Liver (tissue), 9 donors: ENCODE data around the gene PLA2G4A. TPM values are rescaled to one million over a fixed set of nuclear protein-coding genes. Genes with fewer than 3 reads are reported as not detected.

Experiments used
- DNase-seq: peaks from one replicate; pipeline ENCODE4 v3.0.0-alpha.2; 2017; ENCODE audit warnings: low spot score
- H3K27ac ChIP-seq, 2 donors: one replicate each; pipeline ENCODE4 v1.7.0; 2013; ENCODE audit warnings: inconsistent platforms in 2 of 2, low read length in 2 of 2, control low read depth in 1 of 2, low read depth in 1 of 2, mild to moderate bottlenecking in 1 of 2
- H3K27me3 ChIP-seq, 4 donors: one replicate each; pipeline versions ENCODE4 v1.6.1 to v1.7.0; 2013; ENCODE audit warnings: low read length in 3 of 4, inconsistent platforms in 1 of 4, mild to moderate bottlenecking in 1 of 4, moderate library complexity in 1 of 4; ENCODE audit not compliant: control insufficient read depth in 4 of 4, insufficient read depth in 4 of 4
- H3K36me3 ChIP-seq, 4 donors: one replicate each; pipeline versions ENCODE4 v1.6.1 to v1.7.0; 2013; ENCODE audit warnings: low read length in 3 of 4, mild to moderate bottlenecking in 3 of 4, low read depth in 1 of 4, moderate library complexity in 1 of 4; ENCODE audit not compliant: control insufficient read depth in 4 of 4, insufficient read depth in 3 of 4
- H3K4me1 ChIP-seq, 4 donors: one replicate each; pipeline versions ENCODE4 v1.6.1 to v1.7.0; 2013; ENCODE audit warnings: low read length in 3 of 4, mild to moderate bottlenecking in 3 of 4, moderate library complexity in 1 of 4; ENCODE audit not compliant: control insufficient read depth in 4 of 4, insufficient read depth in 4 of 4
- H3K4me3 ChIP-seq, 3 donors: one replicate each; pipeline versions ENCODE4 v1.6.1 to v1.7.0; 2013; ENCODE audit warnings: low read length in 3 of 3, control low read depth in 1 of 3, low read depth in 1 of 3, mild to moderate bottlenecking in 1 of 3
- H3K9ac ChIP-seq, 2 donors: one replicate each; pipeline ENCODE4 v1.7.0; 2013; ENCODE audit warnings: low read length in 2 of 2, mild to moderate bottlenecking in 2 of 2, moderate library complexity in 2 of 2, control low read depth in 1 of 2, low read depth in 1 of 2
- H3K9me3 ChIP-seq, 4 donors: one replicate each; pipeline versions ENCODE4 v1.6.1 to v1.7.0; 2013; ENCODE audit warnings: low read length in 3 of 4; ENCODE audit not compliant: control insufficient read depth in 4 of 4
- ATF3 ChIP-seq: IDR thresholded peaks from 2 replicates; pipeline ENCODE4 v1.6.1; 2016; ENCODE audit warnings: antibody characterized with exemption
- CTCF ChIP-seq: fragments of 150-350 bp; IDR thresholded peaks from 2 replicates; pipeline ENCODE4 v1.5.1; 2017; ENCODE audit warnings: improper control_type of control experiment, low read depth, low read length; ENCODE audit not compliant: missing input control
- EGR1 ChIP-seq, 2 donors: IDR thresholded peaks; 2 replicates each; pipeline ENCODE4 v1.6.1; 2016 to 2018; ENCODE audit warnings: antibody characterized with exemption in 2 of 2, low read depth in 2 of 2
- FOXA1 ChIP-seq: IDR thresholded peaks from 2 replicates; pipeline ENCODE4 v1.6.1; 2016; ENCODE audit warnings: antibody characterized with exemption
- GABPA ChIP-seq, 2 donors: IDR thresholded peaks in 1 of 2; conservative IDR thresholded peaks in 1 of 2; 2 replicates each; pipeline ENCODE4 v1.6.1; 2016; ENCODE audit warnings: antibody characterized with exemption in 2 of 2, mild to moderate bottlenecking in 1 of 2, moderate library complexity in 1 of 2
- HNF4A ChIP-seq, 2 donors: conservative IDR thresholded peaks; 2 replicates each; pipeline ENCODE4 v1.6.1; 2016; ENCODE audit warnings: antibody characterized with exemption in 2 of 2, mild to moderate bottlenecking in 2 of 2
- HNF4G ChIP-seq: IDR thresholded peaks from 2 replicates; pipeline ENCODE4 v1.6.1; 2016; ENCODE audit warnings: antibody characterized with exemption
- JUND ChIP-seq, 2 donors: IDR thresholded peaks; 2 replicates each; pipeline ENCODE4 v1.6.1; 2016; ENCODE audit warnings: antibody characterized with exemption in 2 of 2
- MAX ChIP-seq: IDR thresholded peaks from 2 replicates; pipeline ENCODE4 v1.6.1; 2016; ENCODE audit warnings: antibody characterized with exemption
- NR2F2 ChIP-seq: IDR thresholded peaks from 2 replicates; pipeline ENCODE4 v1.6.1; 2016; ENCODE audit warnings: antibody characterized with exemption
- RAD21 ChIP-seq, 2 donors: IDR thresholded peaks; 2 replicates each; pipeline ENCODE4 v1.6.1; 2016; ENCODE audit warnings: antibody characterized with exemption in 2 of 2, mild to moderate bottlenecking in 2 of 2
- RXRA ChIP-seq, 2 donors: IDR thresholded peaks; 2 replicates each; pipeline ENCODE4 v1.6.1; 2017 to 2018; ENCODE audit warnings: antibody characterized with exemption in 2 of 2, mild to moderate bottlenecking in 1 of 2
- SP1 ChIP-seq: IDR thresholded peaks from 2 replicates; pipeline ENCODE4 v1.6.1; 2018; ENCODE audit warnings: antibody characterized with exemption, mild to moderate bottlenecking
- YY1 ChIP-seq: IDR thresholded peaks from 2 replicates; pipeline ENCODE4 v1.6.1; 2016; ENCODE audit warnings: antibody characterized with exemption, mild to moderate bottlenecking
- ZBTB33 ChIP-seq: IDR thresholded peaks from 2 replicates; pipeline ENCODE4 v1.6.1; 2016; ENCODE audit warnings: antibody characterized with exemption
- WGBS: extraction: QIAGEN DNeasy Blood & Tissue Kit; methylation state at CpG from one replicate; pipeline ENCODE4 v1.1.7; 2013; 5-methylcytosine and 5-hydroxymethylcytosine counted together
- polyA plus RNA-seq, 2 donors: library from polyadenylated mRNA; stranded (reverse) in 1 of 2; unstranded in 1 of 2; fragments of 200-250 nt in 1 of 2; fragments of >200 nt in 1 of 2; fragmentation: Nextera tagmentation in 1 of 2; extraction: Ambion mirVana in 1 of 2; gene quantifications; one replicate each; pipeline versions ENCODE4 v1.2.1 to v1.2.3, GENCODE V29; 2013 to 2015
- total RNA-seq, 2 donors: library from RNA; depleted of rRNA; stranded (reverse); fragments of >200 nt; gene quantifications; one replicate each; pipeline ENCODE4 v1.2.3, GENCODE V29; 2014
- donor health status: healthy.
- donor health status: healthy.
- donor health status: healthy.
- donor health status: healthy.
- donor health status: healthy.

PLA2G4A gene
- total and polyA plus RNA-seq, 4 donors, result 0.39 to 2.5 (median 1.1) TPM

- H3K9me3 ChIP-seq, result no peaks in the 10 kb centered on the region
- no peaks in the 10 kb centered on the region for H3K4me1 ChIP-seq
- peaks cover 0 to 5% (median 0%) of the 10 kb centered on the region in 4 donors for H3K27me3 ChIP-seq
- no peak overlapping the region for H3K27ac ChIP-seq
- TF ChIP-seq RAD21 (IDR thresholded peaks at IDR 0.05), result no peak
- no peak for TF ChIP-seq RXRA (IDR thresholded peaks at IDR 0.05)
- no peak for TF ChIP-seq SP1
- no peak for TF ChIP-seq YY1
- TF ChIP-seq ZBTB33, result no peak
- no peak for TF ChIP-seq CTCF
- TF ChIP-seq FOXA1, result no peak
- no peak for TF ChIP-seq EGR1 (IDR thresholded peaks at IDR 0.05; ENCODE audit: low read depth in 2 of 2)
- no peak for TF ChIP-seq ATF3
- no peak for TF ChIP-seq HNF4A (conservative IDR thresholded peaks at IDR 0.05)
- TF ChIP-seq MAX, result no peak
- no peak for TF ChIP-seq GABPA (IDR thresholded peaks at IDR 0.05 in 1 of 2, conservative IDR thresholded peaks at IDR 0.05 in 1 of 2)
- TF ChIP-seq HNF4G, result no peak
- no peak for TF ChIP-seq NR2F2
- H3K36me3 ChIP-seq, result no peaks in the 10 kb centered on the region
- WGBS, result 49% methylated on average over 1 of the region's 1 CpG
- no peak for DNase-seq
- H3K4me3 ChIP-seq, result no peak overlapping the region
- no peak overlapping the region for H3K9ac ChIP-seq
Measured at GRCh38 chr1:186996816-186997215, 168.1 kb downstream of the PLA2G4A start.

GRCh38 chr1:186997877-186998276 lies 169.1 kb downstream of the PLA2G4A start:
- no peaks in the 10 kb centered on the region for H3K4me1 ChIP-seq
- H3K27ac ChIP-seq, result no peak overlapping the region
- no peak for TF ChIP-seq JUND (IDR thresholded peaks at IDR 0.05)
- no peak for TF ChIP-seq FOXA1
- TF ChIP-seq RXRA (IDR thresholded peaks at IDR 0.05), result no peak
- TF ChIP-seq RAD21 (IDR thresholded peaks at IDR 0.05), result no peak
- no peak for TF ChIP-seq EGR1 (IDR thresholded peaks at IDR 0.05; ENCODE audit: low read depth in 2 of 2)
- TF ChIP-seq MAX, result no peak
- no peak for TF ChIP-seq ZBTB33
- no peak for TF ChIP-seq SP1
- TF ChIP-seq GABPA (IDR thresholded peaks at IDR 0.05 in 1 of 2, conservative IDR thresholded peaks at IDR 0.05 in 1 of 2), result no peak
- peaks cover 0 to 5% (median 0%) of the 10 kb centered on the region in 4 donors for H3K27me3 ChIP-seq
- DNase-seq, result no peak
- no peaks in the 10 kb centered on the region for H3K36me3 ChIP-seq
- no peaks in the 10 kb centered on the region for H3K9me3 ChIP-seq
- WGBS, result 13% methylated on average over 1 of the region's 1 CpG
- H3K9ac ChIP-seq, result no peak overlapping the region
- H3K4me3 ChIP-seq, result no peak overlapping the region
